HG03457 (cell line): Measurements from ENCODE around the gene FAM222B.
"Not testable (repeated sequence)": the region's sequence is repeated elsewhere in the genome, so short reads cannot be mapped to it uniquely, and the experiment has no call there.

Experiments
- ATAC-seq: cut with Tn5 transposase; IDR thresholded peaks from one replicate; pipeline ENCODE4 v1.9.1; 2021; ENCODE audit warnings: moderate number of reproducible peaks; ENCODE audit not compliant: unreplicated experiment

Gene FAM222B

DNA sequence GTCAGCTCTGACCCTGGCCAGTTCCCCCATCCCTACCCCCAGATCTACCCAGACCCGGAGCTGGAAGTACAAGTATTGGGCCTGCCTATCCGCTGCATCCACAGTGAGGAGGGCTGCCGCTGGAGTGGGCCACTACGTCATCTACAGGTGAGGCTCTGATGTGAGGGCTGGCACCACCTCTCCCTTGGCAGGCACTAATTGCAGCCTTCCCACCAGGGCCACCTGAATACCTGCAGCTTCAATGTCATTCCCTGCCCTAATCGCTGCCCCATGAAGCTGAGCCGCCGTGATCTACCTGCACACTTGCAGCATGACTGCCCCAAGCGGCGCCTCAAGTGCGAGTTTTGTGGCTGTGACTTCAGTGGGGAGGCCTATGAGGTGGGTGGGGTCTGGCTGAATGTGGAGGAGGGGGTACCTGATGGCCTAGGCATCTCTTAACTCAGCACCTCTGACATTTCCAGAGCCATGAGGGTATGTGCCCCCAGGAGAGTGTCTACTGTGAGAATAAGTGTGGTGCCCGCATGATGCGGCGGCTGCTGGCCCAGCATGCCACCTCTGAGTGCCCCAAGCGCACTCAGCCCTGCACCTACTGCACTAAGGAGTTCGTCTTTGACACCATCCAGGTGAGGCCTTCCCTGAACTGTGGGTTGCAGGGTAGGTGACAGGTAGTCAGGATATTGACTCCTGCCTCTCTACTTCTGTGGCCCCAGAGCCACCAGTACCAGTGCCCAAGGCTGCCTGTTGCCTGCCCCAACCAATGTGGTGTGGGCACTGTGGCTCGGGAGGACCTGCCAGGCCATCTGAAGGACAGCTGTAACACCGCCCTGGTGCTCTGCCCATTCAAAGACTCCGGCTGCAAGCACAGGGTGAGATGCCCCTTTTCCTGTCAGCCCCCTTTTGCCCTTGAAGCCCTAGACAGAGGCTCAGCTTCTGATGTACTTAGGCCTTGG, 94.5 kb downstream of the FAM222B start:
- ATAC-seq: no peak

DNA sequence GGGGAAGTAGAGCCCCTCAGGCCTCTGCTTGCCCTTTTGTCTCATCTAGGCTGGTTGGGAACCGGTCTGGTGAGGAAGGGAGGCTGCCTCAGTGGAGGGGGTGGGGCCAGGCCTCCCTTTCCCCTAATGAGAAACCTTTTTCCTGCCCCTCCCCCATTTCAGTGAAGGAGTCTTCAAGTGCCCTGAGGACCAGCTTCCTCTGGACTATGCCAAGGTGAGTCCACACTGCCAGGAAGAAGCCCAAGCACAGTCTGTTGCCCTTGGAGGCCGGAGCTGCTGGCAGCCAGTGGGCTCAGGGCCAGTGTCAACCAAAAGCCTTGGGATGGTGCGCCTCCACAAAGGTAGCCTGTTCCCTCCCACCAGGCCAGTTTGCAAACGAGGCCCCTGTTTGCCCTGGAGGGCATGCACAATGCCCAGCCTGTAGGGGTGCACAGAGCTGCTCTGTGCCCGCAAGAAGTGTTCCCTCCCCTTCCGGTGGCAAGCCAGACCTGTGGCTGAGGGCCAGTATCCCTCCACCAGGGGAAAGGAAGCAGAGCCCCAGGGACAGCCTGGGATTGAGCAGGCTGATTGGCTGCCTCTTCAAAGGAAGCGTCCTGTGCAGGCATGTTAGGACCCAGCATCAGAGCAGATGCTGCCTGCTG, 95.4 kb downstream of the FAM222B start:
- ATAC-seq: no peak

DNA sequence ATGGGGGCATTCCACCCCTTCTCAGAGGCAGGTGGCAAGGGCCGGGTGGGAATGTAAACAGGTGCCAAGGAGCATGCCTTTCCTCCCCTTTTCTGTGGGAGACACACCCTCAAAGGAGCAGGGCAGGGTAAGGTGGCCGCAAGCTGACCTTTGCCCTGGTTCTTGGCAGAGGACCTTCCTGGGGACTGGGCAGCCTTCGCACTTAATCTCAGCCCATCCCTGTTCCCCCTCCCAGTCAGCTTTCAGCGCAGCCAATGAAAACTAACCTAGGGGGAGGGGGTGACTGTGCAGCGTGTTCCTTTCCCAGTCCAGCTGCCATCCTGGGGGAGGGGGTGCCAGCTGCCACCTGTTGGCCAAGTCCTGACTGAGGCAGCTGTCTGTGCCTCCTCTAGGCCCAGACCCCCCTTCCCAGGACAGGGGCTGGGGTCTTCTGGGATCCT, 96.0 kb downstream of the FAM222B start:
- no peak for ATAC-seq

DNA sequence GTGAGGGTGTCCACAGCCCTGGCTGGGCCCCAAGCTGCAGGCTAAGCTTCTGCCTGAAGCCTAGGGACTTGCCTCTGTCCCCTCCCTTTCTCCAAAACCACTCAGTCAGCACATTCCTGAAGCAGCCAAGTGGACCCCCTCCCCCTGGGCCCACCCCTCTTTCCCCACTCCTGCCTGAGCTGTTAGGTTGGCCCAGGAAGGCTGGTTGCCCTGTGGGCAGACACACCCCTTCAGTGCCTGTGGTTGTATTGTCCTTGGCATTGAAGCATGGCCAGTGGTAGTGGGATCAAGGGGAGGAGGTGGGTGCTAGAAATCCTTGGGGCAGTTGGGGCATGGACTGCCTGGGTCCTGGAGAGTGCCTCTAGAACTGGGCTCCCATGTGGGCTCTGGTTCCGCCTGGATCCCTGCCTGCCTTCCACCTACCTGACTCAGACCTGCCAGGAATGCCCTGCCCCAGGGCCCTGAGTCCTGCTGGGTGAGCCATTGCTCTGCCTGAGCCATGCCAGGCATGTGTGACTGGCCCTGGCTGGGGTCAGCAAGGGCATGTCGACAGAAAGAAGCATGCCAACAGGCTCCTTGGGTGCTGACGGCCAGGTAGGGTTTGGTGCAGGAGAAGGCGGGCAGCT, 96.7 kb downstream of the FAM222B start:
- no peak for ATAC-seq

DNA sequence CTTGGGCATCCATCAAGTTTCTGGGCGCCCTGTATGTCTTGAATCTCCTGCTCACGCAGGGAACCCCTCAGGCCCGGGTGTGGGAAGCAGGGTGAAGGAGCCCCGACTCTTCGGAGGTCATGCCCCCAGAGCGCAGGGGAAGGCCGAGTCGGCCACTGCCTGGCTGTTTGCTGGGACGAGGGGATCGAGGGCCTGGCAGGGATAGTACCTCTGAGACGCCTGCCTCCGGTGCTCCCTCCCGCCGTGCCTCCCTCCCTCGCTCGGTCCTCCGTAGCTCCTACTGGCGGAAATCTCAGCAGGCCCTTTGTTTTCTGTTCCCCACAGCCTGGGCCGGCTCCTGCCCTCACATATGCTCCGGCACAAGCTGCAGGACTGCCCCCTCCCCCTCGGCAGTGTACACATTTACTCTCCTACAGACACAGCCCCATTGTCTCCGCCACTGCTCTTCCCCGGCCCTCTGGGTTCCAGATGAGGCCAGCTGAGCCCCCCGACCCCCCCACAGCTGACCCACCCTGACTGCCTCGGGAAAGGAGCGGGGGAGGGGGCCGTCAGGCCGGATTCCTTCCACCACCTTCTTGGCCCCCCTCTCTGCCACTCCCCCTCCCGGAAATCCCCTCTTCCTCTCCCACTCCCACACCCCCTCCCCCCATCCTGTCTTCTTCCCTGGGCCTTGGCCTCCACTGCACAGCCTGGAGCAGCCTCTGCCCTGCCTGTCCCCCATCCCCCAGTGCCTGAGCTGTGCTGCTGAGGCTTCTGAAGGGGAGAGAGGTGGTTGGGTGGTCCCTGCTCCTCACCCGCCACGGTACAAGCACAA, 97.4 kb downstream of the FAM222B start:
- ATAC-seq: no peak

DNA sequence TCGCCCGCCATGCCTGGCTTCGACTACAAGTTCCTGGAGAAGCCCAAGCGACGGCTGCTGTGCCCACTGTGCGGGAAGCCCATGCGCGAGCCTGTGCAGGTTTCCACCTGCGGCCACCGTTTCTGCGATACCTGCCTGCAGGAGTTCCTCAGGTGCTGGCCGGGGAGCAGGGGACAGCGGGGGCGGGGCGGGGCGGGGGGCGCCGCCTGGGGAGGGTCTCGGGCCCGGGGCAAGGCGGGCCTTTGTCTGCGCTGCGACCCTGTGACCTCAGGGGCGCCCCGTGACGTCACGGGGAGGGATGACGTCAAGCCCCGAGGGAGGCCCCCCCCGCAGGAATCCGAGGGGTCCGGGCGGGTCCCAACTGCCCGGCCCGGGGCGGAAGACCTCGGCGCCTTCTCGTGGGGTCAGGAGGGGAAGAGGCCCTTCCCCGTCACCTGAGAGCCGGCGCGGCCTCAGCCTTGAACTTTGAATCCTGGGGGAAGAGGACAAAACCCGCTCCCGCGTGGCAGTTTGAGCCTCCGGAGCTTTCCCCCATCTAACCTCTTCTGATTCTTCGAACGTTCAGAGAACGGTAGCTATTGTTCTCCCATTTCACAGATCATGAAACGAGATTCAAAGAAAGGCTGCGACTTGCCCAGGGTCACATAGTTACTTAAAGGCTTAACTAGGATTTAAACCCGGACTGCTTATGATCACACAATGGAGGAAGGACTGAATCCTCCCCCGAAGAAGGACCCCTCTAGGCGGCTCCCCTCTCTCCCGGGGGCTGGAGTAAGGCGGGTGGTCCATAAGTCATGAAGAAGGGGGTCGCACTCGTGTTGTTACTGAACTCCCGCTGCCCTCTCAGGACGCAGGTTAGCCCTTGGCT, 98.3 kb downstream of the FAM222B start:
- peak; percentile 2 for ATAC-seq

DNA sequence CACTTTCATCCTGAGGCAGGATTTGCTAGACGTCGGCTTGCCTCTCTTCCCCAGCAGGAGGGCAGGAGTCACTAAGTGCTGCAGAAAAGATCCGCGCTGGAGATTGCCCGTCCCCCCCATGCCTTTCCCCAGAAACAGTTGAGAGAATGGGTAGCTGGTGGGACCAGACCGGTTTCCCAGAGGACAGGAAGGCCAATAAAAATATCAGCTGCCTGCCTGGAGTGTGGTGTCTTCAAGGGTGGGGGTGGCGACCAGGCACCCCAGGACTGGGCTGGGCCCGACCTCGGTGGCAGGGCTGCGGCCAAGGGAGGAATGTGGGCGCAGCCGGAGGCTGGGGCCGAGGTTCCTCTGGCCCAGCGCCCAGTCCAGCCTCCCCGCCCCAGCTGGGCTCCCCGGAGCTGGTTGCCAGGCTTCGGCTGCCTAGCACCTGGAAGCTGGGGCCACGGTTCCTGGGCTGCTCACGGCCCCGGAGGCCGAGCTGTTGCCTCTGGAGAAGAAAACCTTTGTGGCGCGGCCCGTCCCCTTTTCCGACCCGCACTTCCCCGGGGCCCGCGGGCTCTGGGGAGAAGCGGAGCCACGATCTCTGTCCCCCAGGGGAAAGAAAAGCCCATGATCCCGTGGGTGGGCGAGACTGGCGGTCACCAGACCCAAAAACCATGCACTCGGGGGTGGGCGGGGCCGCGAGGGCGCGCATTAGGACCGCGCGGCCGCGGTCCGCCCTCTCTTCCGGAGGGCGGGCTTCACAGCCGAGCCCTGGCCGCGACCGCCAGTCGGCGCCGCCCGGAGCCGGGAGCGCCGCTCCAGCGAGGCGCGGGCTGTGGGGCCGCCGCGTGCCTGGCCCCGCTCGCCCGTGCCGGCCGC, 99.1 kb downstream of the FAM222B start, which contains the start of gene TRAF4:
Gene TRAF4, plus strand, starts transcription at position 769 of the 861 bp plus-strand sequence. CDS start 102 bp downstream, outside the sequence.
- ATAC-seq: peak; percentile 41

DNA sequence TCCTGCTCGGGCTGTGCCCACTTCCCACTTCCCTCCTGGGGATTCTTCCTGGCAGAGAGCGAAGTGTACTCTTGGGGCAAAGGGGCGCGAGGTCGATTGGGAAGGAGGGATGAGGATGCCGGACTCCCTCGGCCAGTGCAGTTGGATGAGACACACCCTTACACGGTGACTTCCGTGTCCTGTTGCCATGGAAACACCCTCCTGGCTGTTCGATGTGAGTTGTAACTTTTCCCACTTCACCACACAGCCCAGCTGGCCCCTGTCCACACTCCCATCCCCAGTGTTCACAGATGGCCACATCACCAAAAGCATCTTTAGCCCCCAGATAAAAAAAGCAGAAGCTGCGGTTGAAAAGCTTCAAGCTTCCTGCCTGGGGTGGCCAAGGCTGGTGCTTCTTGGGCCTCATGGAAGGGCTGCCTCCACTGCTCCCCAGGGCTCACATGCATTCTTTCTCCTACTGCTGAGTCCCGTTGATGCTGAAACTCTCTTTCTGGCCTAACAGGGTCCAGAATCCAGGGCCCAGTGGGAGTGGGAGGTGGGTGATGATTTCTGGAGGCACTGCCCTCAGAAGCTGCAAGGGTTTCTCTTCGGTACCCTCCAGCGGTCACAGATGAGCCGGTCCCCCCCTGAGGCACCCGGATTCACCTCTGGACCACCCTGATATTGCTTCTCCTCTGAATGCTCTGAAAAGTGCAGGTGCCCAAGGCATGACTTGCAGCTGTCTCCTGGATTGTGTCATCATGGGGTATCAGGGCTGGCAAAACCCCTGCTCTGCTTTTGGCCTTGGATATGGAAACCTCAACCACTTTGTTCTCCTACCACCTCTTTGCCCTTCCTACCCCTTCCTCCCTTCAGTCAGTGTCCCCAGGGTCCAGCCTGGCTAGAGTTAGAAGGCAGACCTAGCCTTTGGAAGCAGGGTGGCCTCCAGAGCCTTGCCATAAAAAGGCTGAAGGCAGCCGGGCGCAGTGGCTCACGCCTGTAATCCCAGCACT, 100.9 kb downstream of the FAM222B start:
- ATAC-seq: no peak

DNA sequence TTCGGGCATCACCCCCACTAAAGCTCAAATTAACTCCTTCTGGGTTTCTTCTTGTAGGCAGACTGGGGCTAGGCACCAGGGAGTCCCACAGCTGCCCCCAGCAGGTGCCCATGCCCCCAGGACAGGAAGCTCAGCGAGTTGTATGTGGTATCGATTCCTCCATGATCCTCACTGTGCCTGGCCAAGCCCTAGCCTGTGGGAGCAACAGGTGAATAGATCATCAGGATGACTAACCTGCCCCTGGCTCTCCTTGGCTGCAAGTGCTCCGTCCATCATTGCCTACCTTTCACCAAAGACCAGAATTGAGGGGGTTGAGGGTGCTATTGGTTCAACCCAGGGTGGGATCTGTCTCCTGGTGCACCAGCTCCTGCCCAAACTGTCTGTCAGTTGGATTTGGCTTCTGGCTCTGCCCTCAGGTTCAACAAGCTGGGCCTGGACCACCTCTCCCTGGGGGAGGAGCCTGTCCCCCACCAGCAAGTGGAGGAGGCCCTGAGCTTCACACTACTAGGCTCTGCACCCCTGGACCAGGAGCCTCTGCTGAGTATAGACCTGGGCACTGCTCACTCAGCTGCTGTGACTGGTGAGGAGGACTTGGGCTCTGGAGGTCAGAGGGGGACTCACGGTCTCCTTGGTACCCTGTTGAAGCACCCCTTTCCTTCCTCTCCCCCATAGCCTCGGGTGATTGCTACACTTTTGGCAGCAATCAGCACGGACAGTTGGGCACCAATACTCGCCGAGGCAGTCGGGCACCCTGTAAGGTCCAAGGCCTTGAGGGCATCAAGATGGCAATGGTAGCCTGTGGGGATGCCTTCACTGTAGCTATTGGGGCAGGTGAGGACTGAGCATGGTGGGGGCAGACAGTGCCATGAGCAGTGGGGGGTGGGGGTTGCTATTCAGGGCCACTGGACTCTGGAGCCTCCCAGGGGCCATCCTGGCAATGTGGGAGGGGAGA, 101.9 kb downstream of the FAM222B start:
- no peak for ATAC-seq

DNA sequence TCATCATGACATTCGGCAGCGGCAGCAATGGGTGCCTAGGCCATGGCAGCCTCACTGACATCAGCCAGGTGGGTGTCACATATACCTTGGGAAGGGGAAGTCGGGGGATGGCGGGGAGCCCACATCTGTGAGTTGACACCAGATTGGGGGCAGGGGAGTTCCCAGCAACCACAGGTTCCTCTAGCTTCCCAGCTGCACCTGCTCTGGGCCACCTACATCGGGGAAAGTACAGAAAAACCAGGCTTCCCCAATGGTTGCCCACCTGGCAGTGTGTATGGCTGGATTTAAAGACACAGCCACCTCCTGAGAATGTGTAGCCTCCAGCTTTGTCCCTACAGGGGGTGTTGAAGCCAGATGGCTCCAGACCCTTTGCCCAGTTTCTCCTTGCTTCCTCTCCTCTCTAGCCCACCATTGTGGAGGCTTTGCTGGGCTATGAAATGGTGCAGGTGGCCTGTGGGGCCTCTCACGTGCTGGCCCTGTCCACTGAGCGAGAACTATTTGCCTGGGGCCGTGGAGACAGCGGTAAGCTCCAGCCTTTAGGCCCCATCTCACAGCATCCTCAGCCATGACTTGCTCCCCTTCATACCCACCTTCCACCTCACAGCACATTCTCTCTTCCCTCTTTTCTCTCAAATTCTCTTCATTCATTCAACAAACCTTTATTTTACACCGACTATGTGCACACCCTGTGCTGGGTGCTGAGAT, 103.8 kb downstream of the FAM222B start:
- ATAC-seq: no peak

DNA sequence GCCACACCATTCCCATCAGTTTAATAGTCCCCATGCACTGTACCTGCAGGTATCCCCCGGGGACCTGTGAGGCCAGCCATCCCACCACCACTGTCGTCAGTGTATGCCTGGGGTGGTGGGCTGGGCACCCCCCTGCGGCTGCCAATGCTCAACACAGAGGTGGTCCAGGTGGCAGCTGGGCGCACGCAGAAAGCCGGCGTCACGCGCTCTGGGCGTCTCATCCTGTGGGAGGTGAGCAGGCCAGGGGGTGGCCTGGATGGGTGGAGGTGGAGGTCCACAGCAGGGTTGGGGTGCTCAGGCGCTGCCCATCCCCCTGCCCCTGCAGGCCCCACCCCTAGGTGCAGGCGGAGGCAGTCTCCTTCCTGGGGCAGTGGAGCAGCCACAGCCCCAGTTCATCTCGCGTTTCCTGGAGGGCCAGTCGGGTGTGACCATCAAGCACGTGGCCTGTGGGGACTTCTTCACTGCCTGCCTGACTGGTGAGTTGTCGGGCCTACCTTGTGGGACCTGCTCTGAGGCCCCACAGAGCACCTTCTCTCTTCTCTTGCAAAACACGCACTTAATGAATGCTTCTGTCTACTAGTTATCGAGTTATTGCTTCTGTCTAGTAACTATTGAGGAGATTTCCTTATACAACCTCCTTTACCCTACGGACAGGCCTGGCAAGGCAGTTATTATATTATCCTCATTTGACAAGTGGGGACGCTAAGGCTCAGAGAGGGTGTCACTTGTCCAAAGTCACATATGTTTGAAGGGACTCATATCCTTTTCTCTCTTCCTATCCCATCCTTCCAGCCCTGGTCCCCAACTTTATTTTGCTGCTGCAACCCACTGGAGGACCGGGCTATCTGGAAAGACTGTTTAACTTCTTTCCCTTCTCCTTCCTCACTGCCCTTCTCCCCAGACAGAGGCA, 104.6 kb downstream of the FAM222B start:
- ATAC-seq: no peak

DNA sequence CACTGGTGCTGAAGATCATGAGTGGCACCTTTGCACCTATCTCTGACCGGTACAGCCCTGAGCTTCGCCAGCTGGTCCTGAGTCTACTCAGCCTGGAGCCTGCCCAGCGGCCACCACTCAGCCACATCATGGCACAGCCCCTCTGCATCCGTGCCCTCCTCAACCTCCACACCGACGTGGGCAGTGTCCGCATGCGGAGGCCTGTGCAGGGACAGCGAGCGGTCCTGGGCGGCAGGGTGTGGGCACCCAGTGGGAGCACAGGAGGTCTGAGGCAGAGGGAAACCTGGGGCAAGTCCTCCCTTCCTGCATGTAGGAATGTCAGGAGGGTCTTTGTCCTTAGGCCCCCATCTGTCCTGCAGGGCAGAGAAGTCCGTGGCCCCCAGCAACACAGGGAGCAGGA, 105.3 kb downstream of the FAM222B start:
- no peak for ATAC-seq

DNA sequence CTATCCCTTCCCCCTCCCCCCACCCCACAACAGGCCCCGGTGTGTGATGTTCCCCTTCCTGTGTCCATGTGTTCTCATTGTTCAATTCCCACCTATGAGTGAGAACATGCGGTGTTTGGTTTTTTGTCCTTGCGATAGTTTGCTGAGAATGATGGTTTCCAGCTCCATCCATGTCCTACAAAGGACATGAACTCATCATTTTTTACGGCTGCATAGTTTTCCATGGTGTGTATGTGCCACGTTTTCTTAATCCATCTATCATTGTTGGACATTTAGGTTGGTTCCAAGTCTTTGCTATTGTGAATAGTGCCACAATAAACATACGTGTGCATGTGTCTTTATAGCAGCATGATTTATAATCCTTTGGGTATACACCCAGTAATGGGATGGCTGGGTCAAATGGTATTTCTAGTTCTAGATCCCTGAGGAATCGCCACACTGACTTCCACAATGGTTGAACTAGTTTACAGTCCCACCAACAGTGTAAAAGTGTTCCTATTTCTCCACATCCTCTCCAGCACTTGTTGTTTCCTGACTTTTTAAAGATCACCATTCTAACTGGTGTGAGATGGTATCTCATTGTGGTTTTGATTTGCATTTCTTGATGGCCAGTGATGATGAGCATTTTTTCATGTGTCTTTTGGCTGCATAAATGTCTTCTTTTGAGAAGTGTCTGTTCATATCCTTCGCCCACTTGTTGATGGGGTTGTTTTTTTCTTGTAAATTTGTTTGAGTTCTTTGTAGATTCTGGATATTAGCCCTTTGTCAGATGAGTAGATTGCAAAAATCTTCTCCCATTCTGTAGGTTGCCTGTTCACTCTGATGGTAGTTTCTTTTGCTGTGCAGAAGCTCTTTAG, 106.4 kb downstream of the FAM222B start:
- ATAC-seq: not testable (repeated sequence)

DNA sequence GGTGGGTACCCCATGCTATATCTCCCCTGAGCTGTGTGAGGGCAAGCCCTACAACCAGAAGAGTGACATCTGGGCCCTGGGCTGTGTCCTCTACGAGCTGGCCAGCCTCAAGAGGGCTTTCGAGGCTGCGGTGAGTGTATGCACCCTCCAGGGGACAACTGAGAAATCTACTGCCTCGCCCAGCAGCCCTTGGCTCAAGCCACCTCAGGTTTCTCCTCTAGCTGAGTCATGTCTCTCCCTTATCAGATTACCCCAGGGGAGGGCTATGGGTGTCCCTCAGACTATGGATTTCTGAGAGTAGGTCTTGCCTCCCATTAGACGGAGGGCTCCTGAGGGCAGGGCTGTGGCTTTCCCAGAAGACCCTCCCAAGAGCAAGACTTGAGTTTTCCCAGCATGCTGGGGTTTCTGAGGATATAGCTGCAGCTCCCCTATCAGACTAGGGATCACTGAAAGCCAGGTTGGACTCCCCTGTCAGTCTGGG, 107.3 kb downstream of the FAM222B start:
- no peak for ATAC-seq
